ENCODE measurements around the gene AKT1.

Gene AKT1

DNA sequence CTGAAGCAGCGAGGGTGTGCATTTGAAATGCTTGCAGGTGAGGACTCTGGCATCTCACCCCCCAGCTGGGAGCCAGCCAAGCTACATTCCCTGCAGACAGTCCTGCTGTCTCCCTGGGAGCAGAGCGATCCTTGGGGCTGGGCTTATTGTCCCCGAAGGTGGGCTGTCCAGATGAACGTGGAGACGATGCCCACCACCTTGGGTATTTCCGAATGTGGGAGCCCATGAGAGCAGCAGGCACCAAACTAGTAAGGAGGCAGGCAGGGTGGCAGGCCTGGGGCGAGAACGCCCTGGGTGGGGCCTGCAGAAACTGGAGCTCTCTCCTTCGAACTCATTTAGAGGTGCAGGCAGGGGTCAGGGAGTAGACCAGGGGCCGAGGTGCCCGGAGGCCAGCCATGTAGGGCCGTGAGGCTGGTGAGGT, 23.8 kb upstream of the AKT1 start:
- H3K79me2 ChIP-seq (ENCODE audit: low read length): no peaks in the 10 kb centered on the region
- H3K36me3 ChIP-seq (replicated peaks; ENCODE audit: insufficient read depth, low read length): no peaks in the 10 kb centered on the region
- H3K4me1 ChIP-seq (ENCODE audit: low read length): no peaks in the 10 kb centered on the region
- no peak for DNase-seq
- H4K20me1 ChIP-seq (ENCODE audit: insufficient read depth, low read length): no peaks in the 10 kb centered on the region
- no peaks in the 10 kb centered on the region for H3K9me2 ChIP-seq (replicated peaks; ENCODE audit: insufficient read depth, low read length)
- H3K9me3 ChIP-seq (replicated peaks; ENCODE audit: insufficient read depth, low read length): no peaks in the 10 kb centered on the region
- H3K9ac ChIP-seq (ENCODE audit: low read length): no peak overlapping the region
- no peaks in the 10 kb centered on the region for H3F3A ChIP-seq (ENCODE audit: insufficient read depth, low read length)
- no peak overlapping the region for H2AFZ ChIP-seq (ENCODE audit: low read length)
- H3K27me3 ChIP-seq (replicated peaks; ENCODE audit: insufficient read depth, low read length): peaks cover 12% of the 10 kb centered on the region
- H3K27ac ChIP-seq (ENCODE audit: low read length): no peak overlapping the region
- no peak overlapping the region for H3K4me3 ChIP-seq (ENCODE audit: low read length)
- TF ChIP-seq, protein P1, sequence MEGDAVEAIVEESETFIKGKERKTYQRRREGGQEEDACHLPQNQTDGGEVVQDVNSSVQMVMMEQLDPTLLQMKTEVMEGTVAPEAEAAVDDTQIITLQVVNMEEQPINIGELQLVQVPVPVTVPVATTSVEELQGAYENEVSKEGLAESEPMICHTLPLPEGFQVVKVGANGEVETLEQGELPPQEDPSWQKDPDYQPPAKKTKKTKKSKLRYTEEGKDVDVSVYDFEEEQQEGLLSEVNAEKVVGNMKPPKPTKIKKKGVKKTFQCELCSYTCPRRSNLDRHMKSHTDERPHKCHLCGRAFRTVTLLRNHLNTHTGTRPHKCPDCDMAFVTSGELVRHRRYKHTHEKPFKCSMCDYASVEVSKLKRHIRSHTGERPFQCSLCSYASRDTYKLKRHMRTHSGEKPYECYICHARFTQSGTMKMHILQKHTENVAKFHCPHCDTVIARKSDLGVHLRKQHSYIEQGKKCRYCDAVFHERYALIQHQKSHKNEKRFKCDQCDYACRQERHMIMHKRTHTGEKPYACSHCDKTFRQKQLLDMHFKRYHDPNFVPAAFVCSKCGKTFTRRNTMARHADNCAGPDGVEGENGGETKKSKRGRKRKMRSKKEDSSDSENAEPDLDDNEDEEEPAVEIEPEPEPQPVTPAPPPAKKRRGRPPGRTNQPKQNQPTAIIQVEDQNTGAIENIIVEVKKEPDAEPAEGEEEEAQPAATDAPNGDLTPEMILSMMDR (IDR thresholded peaks at IDR 0.05; ENCODE audit: low read length): no peak
- TF ChIP-seq EZH2 (optimal IDR thresholded peaks at IDR 0.05; ENCODE audit: low read depth, low read length) (no peak), EZH2phosphoT487 (IDR thresholded peaks at IDR 0.05; ENCODE audit: low read length) (no peak)
- H3K4me2 ChIP-seq (ENCODE audit: low read depth, low read length): no peak overlapping the region

DNA sequence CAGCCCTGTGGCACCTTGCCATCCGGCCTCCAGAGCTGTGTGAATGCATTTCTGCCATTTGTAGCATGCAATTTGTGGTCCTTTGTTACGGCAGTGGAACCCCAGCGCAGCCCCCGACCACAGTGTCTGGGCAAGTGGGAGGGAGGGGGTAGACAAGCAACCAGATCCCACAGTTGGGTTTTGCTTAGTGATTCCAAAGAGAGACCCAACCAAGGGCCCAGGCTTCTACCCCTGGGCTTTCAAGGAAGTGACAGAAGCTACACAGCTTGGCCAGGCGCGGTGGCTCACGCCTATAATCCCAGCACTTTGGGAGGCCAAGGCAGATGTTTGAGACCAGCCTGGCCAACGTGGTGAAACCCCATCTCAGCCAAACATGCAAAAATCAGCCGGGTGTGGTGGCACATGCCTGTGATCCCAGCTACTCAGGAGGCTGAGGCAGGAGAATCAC, 23.2 kb upstream of the AKT1 start:
- no peak for DNase-seq
- Histone ChIP-seq H3K9me3 (replicated peaks; ENCODE audit: insufficient read depth, low read length) (no peaks in the 10 kb centered on the region), H3K27ac (ENCODE audit: low read length) (no peak overlapping the region), H3K4me3 (ENCODE audit: low read length) (no peak overlapping the region), H3K79me2 (ENCODE audit: low read length) (no peaks in the 10 kb centered on the region), H2AFZ (ENCODE audit: low read length) (no peak overlapping the region), H3K4me1 (ENCODE audit: low read length) (no peaks in the 10 kb centered on the region), H3F3A (ENCODE audit: insufficient read depth, low read length) (no peaks in the 10 kb centered on the region), H3K27me3 (replicated peaks; ENCODE audit: insufficient read depth, low read length) (peaks cover 12% of the 10 kb centered on the region), H3K9me2 (replicated peaks; ENCODE audit: insufficient read depth, low read length) (no peaks in the 10 kb centered on the region), H3K9ac (ENCODE audit: low read length) (no peak overlapping the region), H4K20me1 (ENCODE audit: insufficient read depth, low read length) (no peaks in the 10 kb centered on the region), H3K4me2 (ENCODE audit: low read depth, low read length) (no peak overlapping the region), H3K36me3 (replicated peaks; ENCODE audit: insufficient read depth, low read length) (no peaks in the 10 kb centered on the region)
- no peak for TF ChIP-seq EZH2 (optimal IDR thresholded peaks at IDR 0.05; ENCODE audit: low read depth, low read length)
- TF ChIP-seq, protein P1 (IDR thresholded peaks at IDR 0.05; ENCODE audit: low read length): no peak
- no peak for TF ChIP-seq EZH2phosphoT487 (IDR thresholded peaks at IDR 0.05; ENCODE audit: low read length)

DNA sequence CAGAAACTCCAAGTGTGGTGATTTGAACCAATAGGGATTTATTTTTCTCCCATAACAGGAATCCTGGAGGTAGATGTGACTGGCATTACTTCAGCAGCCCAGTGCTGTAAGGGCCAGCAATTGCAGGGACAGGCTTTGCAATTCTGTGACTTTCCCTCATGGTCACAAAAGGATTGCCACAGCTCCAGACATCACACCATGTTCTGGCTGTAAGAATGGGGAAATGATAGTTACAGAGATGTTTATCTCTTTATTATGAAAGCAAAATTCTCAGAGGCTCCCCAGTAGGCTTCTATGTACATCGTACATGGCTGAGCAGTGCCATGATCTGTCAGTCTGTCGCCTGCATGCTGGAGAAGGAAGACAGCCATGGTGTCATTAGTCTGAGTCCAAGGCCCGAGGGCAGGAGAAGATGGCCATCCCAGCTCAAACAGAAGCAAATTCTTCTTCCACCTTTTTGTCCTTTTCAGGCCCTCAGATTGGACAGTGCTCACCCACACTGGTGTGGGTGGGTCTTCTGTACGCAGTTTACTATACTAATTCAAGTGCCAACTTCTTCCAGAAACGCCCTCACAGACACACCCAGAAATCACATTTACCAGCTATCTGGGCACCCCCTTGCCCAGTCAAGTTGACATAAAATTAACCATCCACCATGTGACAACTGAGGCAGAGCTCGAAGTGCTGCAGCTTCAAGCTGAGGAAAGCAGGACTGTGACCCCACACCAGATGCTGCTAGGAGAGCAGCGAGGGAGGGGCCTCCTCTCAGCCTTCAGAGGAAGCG, 22.6 kb upstream of the AKT1 start:
- Histone ChIP-seq H3K9ac (ENCODE audit: low read length) (no peak overlapping the region), H3K27me3 (replicated peaks; ENCODE audit: insufficient read depth, low read length) (peaks cover 10% of the 10 kb centered on the region), H2AFZ (ENCODE audit: low read length) (no peak overlapping the region), H3K79me2 (ENCODE audit: low read length) (no peaks in the 10 kb centered on the region), H3K9me3 (replicated peaks; ENCODE audit: insufficient read depth, low read length) (no peaks in the 10 kb centered on the region), H4K20me1 (ENCODE audit: insufficient read depth, low read length) (no peaks in the 10 kb centered on the region), H3F3A (ENCODE audit: insufficient read depth, low read length) (no peaks in the 10 kb centered on the region), H3K36me3 (replicated peaks; ENCODE audit: insufficient read depth, low read length) (no peaks in the 10 kb centered on the region), H3K4me2 (ENCODE audit: low read depth, low read length) (no peak overlapping the region), H3K4me1 (ENCODE audit: low read length) (no peaks in the 10 kb centered on the region), H3K27ac (ENCODE audit: low read length) (no peak overlapping the region), H3K4me3 (ENCODE audit: low read length) (no peak overlapping the region), H3K9me2 (replicated peaks; ENCODE audit: insufficient read depth, low read length) (no peaks in the 10 kb centered on the region)
- no peak for DNase-seq
- no peak for TF ChIP-seq EZH2phosphoT487 (IDR thresholded peaks at IDR 0.05; ENCODE audit: low read length)
- TF ChIP-seq EZH2 (optimal IDR thresholded peaks at IDR 0.05; ENCODE audit: low read depth, low read length): no peak
- TF ChIP-seq, protein P1 (IDR thresholded peaks at IDR 0.05; ENCODE audit: low read length): no peak
